Activated naive CD4-positive, alpha-beta T cell treated with anti-CD3 and anti-CD28 coated beads, Interleukin-2, amount 50 U/mL, for 16 hours (primary cell): ENCODE measurements around the gene NFE2L3.

Source experiments
- DNase-seq: peaks from one replicate; pipeline ENCODE4 v3.0.0-alpha.2; 2020

NFE2L3 gene

GRCh38 chr7:26201247-26202018, 49.4 kb downstream of the NFE2L3 start, which contains the start of gene CBX3:
Gene CBX3, plus strand, starts transcription at chr7:26201745. Its CDS starts 1,254 bp downstream, at chr7:26202999.
- peak; percentile 83 for DNase-seq

GRCh38 chr7:26202019-26202990, 50.3 kb downstream of the NFE2L3 start:
- DNase-seq: peak; percentile 76

- DNase-seq: no peak
Observed at GRCh38 chr7:26203016-26203415, 51.0 kb downstream of the NFE2L3 start.

- DNase-seq: no peak
Observed at GRCh38 chr7:26208040-26208439, 56.0 kb downstream of the NFE2L3 start.

- DNase-seq: no peak
Observed at GRCh38 chr7:26212921-26213718, 61.1 kb downstream of the NFE2L3 start.

- DNase-seq: no peak
Observed at GRCh38 chr7:26213807-26214515, 62.0 kb downstream of the NFE2L3 start.

- DNase-seq: no peak
Observed at GRCh38 chr7:26216049-26216448, 64.1 kb downstream of the NFE2L3 start.

- DNase-seq: no peak
Observed at GRCh38 chr7:26224359-26224758, 72.4 kb downstream of the NFE2L3 start.

- no peak for DNase-seq
Observed at GRCh38 chr7:26227987-26228386, 76.0 kb downstream of the NFE2L3 start.

GRCh38 chr7:26233902-26234511, 82.0 kb downstream of the NFE2L3 start:
- no peak for DNase-seq
